ENCODE measurements around the gene GNG2.

GRCh38 chr14:52000696-52001095, 140.3 kb downstream of the GNG2 start:
- TF ChIP-seq GATA3 (IDR thresholded peaks at IDR 0.05; ENCODE audit: low read depth, low read length) (no peak), GATA2 (IDR thresholded peaks at IDR 0.05; ENCODE audit: low read depth, low read length) (no peak)
